ENCODE measurements around the gene PRKCA.

DNA sequence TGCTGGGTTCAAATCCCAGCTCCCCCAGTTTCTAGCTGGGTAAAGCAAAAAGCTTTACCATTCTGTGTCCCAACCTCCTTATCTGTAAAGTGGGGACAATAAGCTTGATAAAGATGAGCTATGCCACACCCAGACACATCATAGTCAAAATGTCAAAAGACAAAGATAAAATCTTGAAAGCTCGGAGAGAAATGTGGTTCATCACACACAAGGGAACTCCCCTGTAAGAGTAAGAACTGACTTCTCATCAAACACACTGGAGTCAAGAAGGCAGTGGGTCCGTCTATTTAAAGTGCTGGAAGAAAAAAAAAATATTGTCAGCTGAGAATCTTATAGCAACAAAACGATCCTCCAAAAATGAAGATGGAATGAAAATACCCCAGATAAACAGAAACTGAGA, 557.8 kb downstream of the PRKCA start:
- TF ChIP-seq POLR2AphosphoS5 (IDR thresholded peaks at IDR 0.05; ENCODE audit: low read depth, low read length) (no peak), FOXP2 (optimal IDR thresholded peaks at IDR 0.05; ENCODE audit: borderline replicate concordance, extremely low read depth, extremely low read length, insufficient read depth) (no peak)
